ENCODE measurements around the gene AURKA.
A peak's percentile ranks its signal among the peaks of the same experiment; 100 is the strongest.

The AURKA gene

GRCh38 chr20:56400001-56400640 is 8.1 kb upstream of the AURKA start:
- Histone ChIP-seq H3F3A (ENCODE audit: insufficient read depth, low read length) (0 out of 2 replicates have a peak, but pooled peaks cover 4% of the 10 kb centered on the region), H3K9me2 (ENCODE audit: low read depth, low read length) (no peaks in the 10 kb centered on the region), H2AFZ (ENCODE audit: low read length) (no peak overlapping the region), H3K79me2 (ENCODE audit: insufficient read depth, low read length) (peaks cover 6% of the 10 kb centered on the region; the same call in 1 of the 2 replicates), H4K20me1 (ENCODE audit: insufficient read depth, low read length) (0 out of 2 replicates have a peak, but pooled peaks cover 2% of the 10 kb centered on the region), H3K4me1 (ENCODE audit: insufficient read depth, low read length, severe bottlenecking) (no peaks in the 10 kb centered on the region), H3K27ac (ENCODE audit: low read depth, low read length, poor library complexity, severe bottlenecking) (no peak overlapping the region), H3K4me3 (ENCODE audit: low read depth, low read length, poor library complexity, severe bottlenecking) (no peak overlapping the region), H3K9me3 (ENCODE audit: low read length) (no peaks in the 10 kb centered on the region), H3K4me2 (ENCODE audit: low read length) (no peak overlapping the region), H3K27me3 (ENCODE audit: insufficient read depth, low read length) (no peaks in the 10 kb centered on the region), H3K9ac (ENCODE audit: low read length) (no peak overlapping the region), H3K36me3 (ENCODE audit: insufficient read depth, low read length) (peaks cover 98% of the 10 kb centered on the region)
- TF ChIP-seq EZH2 (IDR thresholded peaks at IDR 0.05; ENCODE audit: borderline replicate concordance, low read length) (no peak), CTCF (IDR thresholded peaks at IDR 0.05; ENCODE audit: low read length) (peak; percentile 80)

GRCh38 chr20:56395166-56395565 is 3.2 kb upstream of the AURKA start:
- Histone ChIP-seq H3K79me2 (ENCODE audit: insufficient read depth, low read length) (peaks cover 40% of the 10 kb centered on the region), H3K4me3 (ENCODE audit: low read depth, low read length, poor library complexity, severe bottlenecking) (no peak overlapping the region), H3K36me3 (ENCODE audit: insufficient read depth, low read length) (peaks cover 67% of the 10 kb centered on the region), H3K27ac (ENCODE audit: low read depth, low read length, poor library complexity, severe bottlenecking) (no peak overlapping the region), H3F3A (ENCODE audit: insufficient read depth, low read length) (0 out of 2 replicates have a peak, but pooled peaks cover 4% of the 10 kb centered on the region), H3K4me1 (ENCODE audit: insufficient read depth, low read length, severe bottlenecking) (peaks cover 26% of the 10 kb centered on the region), H2AFZ (ENCODE audit: low read length) (no peak overlapping the region), H4K20me1 (ENCODE audit: insufficient read depth, low read length) (no peaks in the 10 kb centered on the region), H3K9me2 (ENCODE audit: low read depth, low read length) (no peaks in the 10 kb centered on the region), H3K27me3 (ENCODE audit: insufficient read depth, low read length) (no peaks in the 10 kb centered on the region), H3K4me2 (ENCODE audit: low read length) (no peak overlapping the region), H3K9ac (ENCODE audit: low read length) (no peak overlapping the region), H3K9me3 (ENCODE audit: low read length) (no peaks in the 10 kb centered on the region)
- TF ChIP-seq EZH2 (IDR thresholded peaks at IDR 0.05; ENCODE audit: borderline replicate concordance, low read length) (no peak), CTCF (IDR thresholded peaks at IDR 0.05; ENCODE audit: low read length) (no peak)

- H4K20me1 ChIP-seq (ENCODE audit: insufficient read depth, low read length), result no peaks in the 10 kb centered on the region
- peak overlapping the region; percentile 95 for H3K9ac ChIP-seq (ENCODE audit: low read length)
- H3K27me3 ChIP-seq (ENCODE audit: insufficient read depth, low read length), result no peaks in the 10 kb centered on the region
- no peaks in the 10 kb centered on the region for H3K9me3 ChIP-seq (ENCODE audit: low read length)
- H3K27ac ChIP-seq (ENCODE audit: low read depth, low read length, poor library complexity, severe bottlenecking), result no peak overlapping the region
- H3K4me1 ChIP-seq (ENCODE audit: insufficient read depth, low read length, severe bottlenecking), result peaks cover 29% of the 10 kb centered on the region
- peaks cover 67% of the 10 kb centered on the region for H3K36me3 ChIP-seq (ENCODE audit: insufficient read depth, low read length)
- H3K79me2 ChIP-seq (ENCODE audit: insufficient read depth, low read length), result peaks cover 51% of the 10 kb centered on the region
- no peaks in the 10 kb centered on the region for H3F3A ChIP-seq (ENCODE audit: insufficient read depth, low read length)
- H3K4me2 ChIP-seq (ENCODE audit: low read length), result peak overlapping the region; percentile 72
- peak overlapping the region; percentile 94 for H3K4me3 ChIP-seq (ENCODE audit: low read depth, low read length, poor library complexity, severe bottlenecking)
- H3K9me2 ChIP-seq (ENCODE audit: low read depth, low read length), result no peaks in the 10 kb centered on the region
- H2AFZ ChIP-seq (ENCODE audit: low read length), result no peak overlapping the region
- TF ChIP-seq CTCF (IDR thresholded peaks at IDR 0.05; ENCODE audit: low read length) (no peak), EZH2 (IDR thresholded peaks at IDR 0.05; ENCODE audit: borderline replicate concordance, low read length) (no peak)
Measured at GRCh38 chr20:56393653-56394052, 1.6 kb upstream of the AURKA start.

Measured in OCI-LY1 (cell line).